Esophagus squamous epithelium (tissue), 4 donors: ENCODE results near the gene VBP1.

Source experiments
- CTCF ChIP-seq, 6 experiments: fragments of 450-650 bp in 4 of 6; fragments of 200-600 bp in 2 of 6; sonication (generic) in 2 of 6; IDR thresholded peaks; one replicate each; pipeline ENCODE4 v1.5.1; 2016 to 2019; ENCODE audit warnings: antibody characterized with exemption in 6 of 6, mild to moderate bottlenecking in 4 of 6, moderate library complexity in 4 of 6
- POLR2A ChIP-seq, 4 donors: fragments of 450-650 bp; IDR thresholded peaks; one replicate each; pipeline ENCODE4 v1.6.1; 2017; ENCODE audit warnings: antibody characterized with exemption in 4 of 4, mild to moderate bottlenecking in 4 of 4, moderate library complexity in 3 of 4

DNA sequence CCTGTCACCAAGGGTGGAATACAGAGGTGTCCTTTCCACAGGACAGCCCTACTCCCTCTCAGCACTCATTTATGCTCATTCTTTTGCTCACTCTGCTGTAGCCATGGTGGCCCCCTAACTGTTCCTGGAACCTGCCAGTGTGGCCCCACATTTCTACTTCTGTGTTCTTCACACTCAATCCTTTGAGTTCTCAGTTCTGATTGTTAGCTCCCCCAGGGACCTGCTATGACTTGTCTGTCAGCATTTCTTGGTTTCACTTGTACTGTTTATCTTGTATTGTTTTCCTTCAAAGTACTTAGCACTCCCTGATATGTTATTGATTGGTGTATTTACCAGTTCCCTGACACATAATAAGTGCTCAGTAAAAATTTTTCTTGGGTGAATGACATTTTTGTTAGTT lies 14.9 kb downstream of the VBP1 start:
- TF ChIP-seq CTCF (IDR thresholded peaks at IDR 0.05), result no peak
- TF ChIP-seq POLR2A (IDR thresholded peaks at IDR 0.05), result no peak
